Measurements from ENCODE around the gene RASSF7. TPM values are rescaled to one million over a fixed set of nuclear protein-coding genes. Genes with fewer than 3 reads are reported as not detected.

Gene RASSF7
- total and polyA plus RNA-seq, 9 donors: 4.7 to 163 (median 9.4) TPM; not detected in 1

GRCh38 chr11:575313-575995, 14.7 kb downstream of the RASSF7 start:
- DNase-seq: peak in 1 of 5 donors; percentile 55
- no peaks in the 10 kb centered on the region for H3K27me3 ChIP-seq
- H3K36me3 ChIP-seq: no peaks in the 10 kb centered on the region
- intact Hi-C loops (cut with DNase I): no loop called here
- H3K9me3 ChIP-seq: no peaks in the 10 kb centered on the region
- TF ChIP-seq CTCF (IDR thresholded peaks at IDR 0.05) (no peak), EP300 (IDR thresholded peaks at IDR 0.05) (no peak), POLR2A (IDR thresholded peaks at IDR 0.05) (peak; percentile 56)
- peaks cover 24% of the 10 kb centered on the region for H3K4me1 ChIP-seq (ENCODE audit: insufficient read depth)
- H3K4me3 ChIP-seq: peak overlapping the region; percentile 73
- peak overlapping the region in 1 of 2 donors; percentile 75 for H3K27ac ChIP-seq
- WGBS, 3 donors: 0 to 1% (median 0%) methylated on average over 54 to 77 of the region's 81 CpGs

DNA sequence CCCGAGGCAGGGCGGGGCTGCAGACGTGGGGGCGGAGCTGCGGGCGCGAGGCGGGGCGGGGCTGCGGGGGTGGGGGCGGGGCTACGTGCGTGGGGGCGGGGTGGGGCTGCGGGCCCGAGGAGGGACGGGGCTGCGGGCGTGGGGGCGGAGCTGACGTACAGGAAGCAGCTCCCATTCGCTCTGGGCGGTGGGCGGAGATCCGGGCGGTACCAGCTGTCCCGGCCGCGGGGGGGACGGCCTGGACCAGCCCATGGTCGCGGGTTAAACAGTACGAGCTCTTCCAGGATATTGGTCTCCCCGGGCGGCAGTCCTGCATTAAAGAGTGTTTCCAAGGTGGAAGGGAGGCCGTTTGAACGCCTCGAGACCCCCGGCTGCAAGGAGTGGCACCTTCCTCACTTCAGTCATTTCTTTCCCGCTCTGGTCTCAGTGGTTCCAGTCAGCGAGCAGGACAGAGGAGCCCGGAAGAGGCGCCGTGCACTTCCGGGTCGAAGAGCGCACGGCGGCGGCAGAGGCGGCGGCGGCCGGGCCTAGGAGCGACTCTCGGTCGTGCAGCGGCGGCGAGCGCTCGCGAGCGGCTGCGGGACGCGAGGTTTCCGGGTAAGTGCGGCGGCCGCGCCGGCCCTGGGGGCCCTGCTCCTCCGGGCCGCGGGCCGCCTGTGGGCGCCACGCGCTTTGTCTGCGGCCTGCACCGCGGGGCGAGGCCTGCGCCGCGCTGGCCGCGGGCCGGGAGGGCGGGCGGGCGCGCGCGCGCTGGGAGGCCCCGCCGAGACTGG, 15.4 kb downstream of the RASSF7 start, which contains the start of gene PHRF1:
TSS of gene PHRF1 (plus strand) at position 475 of the 773 bp plus-strand sequence. CDS start 5,043 bp downstream, outside the sequence.
- peak; percentile 97 for DNase-seq
- H3K27me3 ChIP-seq: no peaks in the 10 kb centered on the region
- peak within 1 kb of the TSS; percentile 80 for H3K4me3 ChIP-seq
- 1% methylated on average over 51 to 98 of the region's 99 CpGs for WGBS, 3 donors
- H3K4me1 ChIP-seq (ENCODE audit: insufficient read depth): peaks cover 25% of the 10 kb centered on the region
- H3K9me3 ChIP-seq: no peaks in the 10 kb centered on the region
- TF ChIP-seq POLR2A (IDR thresholded peaks at IDR 0.05) (peak; percentile 61), EP300 (IDR thresholded peaks at IDR 0.05) (peak; percentile 82), CTCF (IDR thresholded peaks at IDR 0.05) (peak in 2 of 3 donors; percentile 21 to 35)
- H3K36me3 ChIP-seq: no peaks in the 10 kb centered on the region
- intact Hi-C loops (cut with DNase I): no loop called here
- peak within 1 kb of the TSS; percentile 77 to 90 for H3K27ac ChIP-seq

DNA sequence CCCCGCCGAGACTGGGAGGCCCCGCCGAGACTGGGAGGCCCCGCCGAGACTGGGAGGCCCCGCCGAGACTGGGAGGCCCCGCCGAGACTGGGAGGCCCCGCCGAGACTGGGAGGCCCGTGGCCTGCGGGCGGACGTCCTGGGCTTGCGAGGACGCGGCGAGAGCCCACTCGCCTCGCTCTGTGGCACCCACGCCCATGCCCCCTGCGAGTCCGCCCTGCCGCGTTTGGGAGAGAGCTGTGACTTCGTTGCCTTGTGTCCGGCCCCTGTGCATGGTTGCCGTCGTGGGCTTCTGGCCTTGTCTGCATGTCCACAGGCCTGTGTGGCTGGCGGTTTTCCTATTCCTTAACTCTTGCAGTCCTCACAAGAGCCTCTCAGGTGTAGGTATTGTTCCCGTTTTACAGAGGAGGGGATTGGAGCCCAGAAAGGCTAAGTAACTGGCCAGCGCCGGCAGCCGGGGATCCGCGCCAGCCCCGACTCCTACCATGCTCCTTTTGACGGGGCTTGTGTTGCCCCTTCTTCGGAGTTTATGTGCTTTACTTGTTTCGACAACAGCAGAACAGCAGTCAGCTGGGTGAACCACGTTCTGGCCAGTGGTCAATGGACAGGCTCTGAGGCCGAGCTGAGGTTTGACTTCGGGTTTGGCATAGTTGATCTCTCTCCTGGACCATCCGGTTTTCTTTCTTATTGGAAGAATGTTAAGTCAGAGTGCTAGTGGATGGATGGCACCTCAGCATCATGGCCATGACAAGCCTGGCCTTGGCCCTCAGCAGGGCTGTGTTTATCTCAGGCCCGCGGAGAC, 16.2 kb downstream of the RASSF7 start:
- intact Hi-C loops (cut with DNase I): no loop called here
- Histone ChIP-seq H3K36me3 (peaks cover 2% of the 10 kb centered on the region), H3K27ac (no peak overlapping the region), H3K4me3 (peak overlapping the region; percentile 80), H3K27me3 (no peaks in the 10 kb centered on the region), H3K9me3 (no peaks in the 10 kb centered on the region), H3K4me1 (ENCODE audit: insufficient read depth) (peaks cover 25% of the 10 kb centered on the region)
- WGBS, 3 donors: 1 to 2% (median 1%) methylated on average over 28 to 48 of the region's 48 CpGs
- DNase-seq: peak in 2 of 5 donors; percentile 52 to 53
- no peak for TF ChIP-seq CTCF (IDR thresholded peaks at IDR 0.05)
- no peak for TF ChIP-seq EP300 (IDR thresholded peaks at IDR 0.05)
- TF ChIP-seq POLR2A (IDR thresholded peaks at IDR 0.05): no peak

DNA sequence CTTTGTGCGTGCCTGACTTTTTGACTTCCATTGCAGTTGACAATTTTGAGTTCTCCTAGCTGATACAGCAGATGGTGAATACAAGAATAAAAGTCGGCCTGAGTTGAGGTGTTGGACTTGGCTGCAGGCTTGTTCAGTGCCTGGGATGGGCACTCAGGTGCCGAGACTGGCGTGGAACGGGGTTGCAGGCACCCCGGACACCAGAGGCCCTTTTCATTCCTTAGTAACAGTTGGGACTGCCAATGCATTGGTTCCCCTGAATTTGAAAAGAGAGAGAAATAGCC, 16.8 kb downstream of the RASSF7 start:
- no peaks in the 10 kb centered on the region for H3K27me3 ChIP-seq
- no peaks in the 10 kb centered on the region for H3K9me3 ChIP-seq
- H3K4me1 ChIP-seq (ENCODE audit: insufficient read depth): peaks cover 25% of the 10 kb centered on the region
- intact Hi-C loops (cut with DNase I): no loop called here
- DNase-seq: no peak
- TF ChIP-seq CTCF (IDR thresholded peaks at IDR 0.05) (no peak), EP300 (IDR thresholded peaks at IDR 0.05) (no peak), POLR2A (IDR thresholded peaks at IDR 0.05) (no peak)
- H3K27ac ChIP-seq: no peak overlapping the region
- 27 to 46% (median 30%) methylated on average over 6 of the region's 6 CpGs for WGBS, 3 donors
- H3K36me3 ChIP-seq: peaks cover 2% of the 10 kb centered on the region
- H3K4me3 ChIP-seq: peak overlapping the region; percentile 80
